Common myeloid progenitor, CD34-positive (primary cell): ENCODE data around the gene EPN2.

ENCODE experiments used
- CTCF ChIA-PET: fragments of 350-600 bp; sonication (Branson Sonifier 250); formaldehyde crosslinking; loops from one replicate; lab custom pipeline; 2021; ENCODE audit warnings: antibody characterized with exemption; lab: Charles Lee
- POLR2A ChIA-PET: fragments of 350-600 bp; sonication (Branson Sonifier 250); formaldehyde crosslinking; loops from one replicate; lab custom pipeline; 2021; ENCODE audit warnings: antibody characterized with exemption; lab: Charles Lee
- DNase-seq, 3 donors: peaks; one replicate each; pipeline versions ENCODE4 v3.0.0 to v3.0.0-alpha.2; 2013
- H3K27ac ChIP-seq, 2 experiments: 1 replicate in 1 of 2; 2 replicates in 1 of 2; pipeline ENCODE4 v1.7.0; 2013; ENCODE audit warnings: inconsistent platforms in 2 of 2, low read length in 2 of 2, mild to moderate bottlenecking in 2 of 2, low read depth in 1 of 2, moderate library complexity in 1 of 2; ENCODE audit not compliant: severe bottlenecking in 2 of 2, insufficient read depth in 1 of 2, poor library complexity in 1 of 2
- H3K27me3 ChIP-seq, 5 experiments: replicated peaks in 2 of 5; 1 replicate in 3 of 5; 2 replicates in 2 of 5; pipeline versions ENCODE4 v1.6.1 to v1.7.0; 2013; ENCODE audit warnings: low read length in 4 of 5, mild to moderate bottlenecking in 2 of 5, moderate library complexity in 2 of 5, inconsistent platforms in 1 of 5; ENCODE audit not compliant: insufficient read depth in 5 of 5, control insufficient read depth in 4 of 5
- H3K36me3 ChIP-seq, 4 experiments: 1 replicate in 2 of 4; 2 replicates in 2 of 4; pipeline versions ENCODE4 v1.6.1 to v1.7.0; 2013; ENCODE audit warnings: low read length in 3 of 4, control low read depth in 1 of 4, mild to moderate bottlenecking in 1 of 4; ENCODE audit not compliant: control insufficient read depth in 4 of 4, insufficient read depth in 4 of 4
- H3K4me1 ChIP-seq, 4 experiments: 1 replicate in 3 of 4; 2 replicates in 1 of 4; pipeline versions ENCODE4 v1.6.1 to v1.7.1; 2013; ENCODE audit warnings: low read length in 3 of 4, mild to moderate bottlenecking in 3 of 4, control low read depth in 1 of 4, inconsistent platforms in 1 of 4, moderate library complexity in 1 of 4; ENCODE audit not compliant: control insufficient read depth in 4 of 4, insufficient read depth in 4 of 4; ENCODE audit errors: control extremely low read depth in 1 of 4
- H3K4me3 ChIP-seq, 7 experiments: 1 replicate in 4 of 7; 2 replicates in 3 of 7; pipeline versions ENCODE4 v1.5.1 to v1.7.0; 2013; ENCODE audit warnings: mild to moderate bottlenecking in 7 of 7, low read length in 6 of 7, moderate library complexity in 6 of 7, inconsistent platforms in 2 of 7, low read depth in 2 of 7, control low read depth in 1 of 7; ENCODE audit not compliant: insufficient read depth in 4 of 7, control insufficient read depth in 1 of 7; ENCODE audit errors: extremely low read depth in 1 of 7
- H3K9me3 ChIP-seq, 5 experiments: 1 replicate in 4 of 5; 2 replicates in 1 of 5; pipeline versions ENCODE4 v1.6.1 to v1.7.1; 2013; ENCODE audit warnings: low read length in 4 of 5, mild to moderate bottlenecking in 2 of 5, inconsistent platforms in 1 of 5, low read depth in 1 of 5, moderate library complexity in 1 of 5; ENCODE audit not compliant: control insufficient read depth in 4 of 5, insufficient read depth in 2 of 5; ENCODE audit errors: control extremely low read depth in 1 of 5
- WGBS: methylation state at CpG from one replicate; pipeline ENCODE4 v1.1.5; 2013; ENCODE audit not compliant: insufficient coverage; 5-methylcytosine and 5-hydroxymethylcytosine counted together

The EPN2 gene

GRCh38 chr17:19242323-19242722, 5.2 kb downstream of the EPN2 start:
- Histone ChIP-seq H3K36me3 (no peaks in the 10 kb centered on the region), H3K27ac (no peak overlapping the region), H3K27me3 (peaks cover 5 to 38% (median 16%) of the 10 kb centered on the region in 5 experiments), H3K4me1 (peaks cover 0 to 10% (median 9%) of the 10 kb centered on the region in 4 experiments), H3K4me3 (no peak overlapping the region), H3K9me3 (no peaks in the 10 kb centered on the region)
- DNase-seq = no peak
- ChIA-PET CTCF (interaction anchor here (1.0 kb wide), 1 partner anchor 46 kb away, joined by 3 read pairs; no protein-coding TSS in a partner anchor), POLR2A (no interaction called here)
- 76% methylated on average over 2 of the region's 2 CpGs for WGBS

- DNase-seq = no peak
- WGBS = no CpG with 5 or more reads among the region's 7 CpGs
- POLR2A ChIA-PET = no interaction called here
Observed at GRCh38 chr17:19242926-19243325, 5.8 kb downstream of the EPN2 start.

GRCh38 chr17:19243838-19244237, 6.7 kb downstream of the EPN2 start:
- CTCF ChIA-PET = no interaction called here

More at GRCh38 chr17:19242926-19243325, 5.8 kb downstream of the EPN2 start:
- CTCF ChIA-PET = no interaction called here
- peaks cover 0 to 4% (median 3%) of the 10 kb centered on the region in 4 experiments for H3K4me1 ChIP-seq
- H3K27ac ChIP-seq = no peak overlapping the region
- no peaks in the 10 kb centered on the region for H3K36me3 ChIP-seq
- no peaks in the 10 kb centered on the region for H3K9me3 ChIP-seq
- H3K27me3 ChIP-seq = peaks cover 5 to 40% (median 19%) of the 10 kb centered on the region in 5 experiments
- no peak overlapping the region for H3K4me3 ChIP-seq

GRCh38 chr17:19244357-19244756, 7.2 kb downstream of the EPN2 start:
- whole genome bisulfite sequencing = 93% methylated on average over 3 of the region's 8 CpGs
- Histone ChIP-seq H3K27me3 (peaks cover 5 to 37% (median 21%) of the 10 kb centered on the region in 5 experiments), H3K9me3 (no peaks in the 10 kb centered on the region), H3K36me3 (no peaks in the 10 kb centered on the region), H3K4me1 (no peaks in the 10 kb centered on the region), H3K4me3 (no peak overlapping the region), H3K27ac (no peak overlapping the region)
- CTCF ChIA-PET = no interaction called here
- DNase-seq = no peak
- POLR2A ChIA-PET = no interaction called here

More at GRCh38 chr17:19243838-19244237, 6.7 kb downstream of the EPN2 start:
- POLR2A ChIA-PET = no interaction called here
- Histone ChIP-seq H3K27me3 (peaks cover 4 to 36% (median 16%) of the 10 kb centered on the region in 5 experiments), H3K9me3 (no peaks in the 10 kb centered on the region), H3K27ac (no peak overlapping the region), H3K36me3 (no peaks in the 10 kb centered on the region), H3K4me3 (no peak overlapping the region), H3K4me1 (no peaks in the 10 kb centered on the region)
- WGBS = 83% methylated on average over 1 of the region's 1 CpG
- no peak for DNase-seq

- POLR2A ChIA-PET = no interaction called here
- Histone ChIP-seq H3K4me3 (no peak overlapping the region), H3K27me3 (peaks cover 2 to 37% (median 24%) of the 10 kb centered on the region in 5 experiments), H3K4me1 (no peaks in the 10 kb centered on the region), H3K36me3 (no peaks in the 10 kb centered on the region), H3K9me3 (no peaks in the 10 kb centered on the region), H3K27ac (no peak overlapping the region)
- no peak for DNase-seq
- WGBS = 93% methylated on average over 2 of the region's 3 CpGs
- CTCF ChIA-PET = no interaction called here
Observed at GRCh38 chr17:19244781-19245180, 7.6 kb downstream of the EPN2 start.

- no peaks in the 10 kb centered on the region for H3K9me3 ChIP-seq
- DNase-seq = no peak
- 100% methylated on average over 2 of the region's 3 CpGs for WGBS
- CTCF ChIA-PET = interaction anchor here (0.9 to 1.6 kb wide), 4 partner anchors 8 to 71 kb away, joined by 3 to 4 read pairs (median 3); no protein-coding TSS in a partner anchor
- no peak overlapping the region for H3K27ac ChIP-seq
- H3K4me3 ChIP-seq = no peak overlapping the region
- H3K36me3 ChIP-seq = no peaks in the 10 kb centered on the region
- no peaks in the 10 kb centered on the region for H3K4me1 ChIP-seq
- H3K27me3 ChIP-seq = peaks cover 0 to 35% (median 17%) of the 10 kb centered on the region in 5 experiments
- POLR2A ChIA-PET = interaction anchor here (0.5 kb wide), 1 partner anchor 8 kb away, joined by 3 read pairs; no protein-coding TSS in a partner anchor
Observed at GRCh38 chr17:19247473-19247872, 10.3 kb downstream of the EPN2 start.

GRCh38 chr17:19248151-19248927, 11.2 kb downstream of the EPN2 start:
- Histone ChIP-seq H3K36me3 (no peaks in the 10 kb centered on the region), H3K4me1 (no peaks in the 10 kb centered on the region), H3K27ac (no peak overlapping the region), H3K4me3 (no peak overlapping the region), H3K9me3 (peaks cover 0 to 4% (median 1%) of the 10 kb centered on the region in 5 experiments), H3K27me3 (peaks cover 0 to 30% (median 13%) of the 10 kb centered on the region in 5 experiments)
- ChIA-PET CTCF (interaction anchor here (1.0 to 1.4 kb wide), 3 partner anchors 10 to 70 kb away, joined by 3 to 7 read pairs (median 3); no protein-coding TSS in a partner anchor), POLR2A (no interaction called here)
- peak in 2 of 3 donors; percentile 41 to 68 for DNase-seq
- WGBS = 96% methylated on average over 3 of the region's 4 CpGs
